Caki2 (cell line): ENCODE measurements around the gene LRP1B. TPM values are rescaled to one million over a fixed set of nuclear protein-coding genes. Genes with fewer than 3 reads are reported as not detected.

ENCODE experiments used
- DNase-seq: peaks from one replicate; pipeline ENCODE4 v3.0.0-alpha.2; 2015; ENCODE audit warnings: low read depth
- in situ Hi-C: cut with HindIII; loops from 2 replicates; pipeline ENCODE4 v1.10.0; 2016; ENCODE audit warnings: low sequenced_read_pairs, low pct_unique_long_range_greater_than_20kb, mixed read lengths
- total RNA-seq: library from RNA; depleted of rRNA; stranded (reverse); fragments of >200 nt; shearing (Covaris generic); gene quantifications from 2 replicates; pipeline ENCODE4 v1.2.3, GENCODE V29; 2014; ENCODE audit warnings: low replicate concordance; rRNA removed

Gene LRP1B
- total RNA-seq: 0.14 TPM in 1 of 2 replicates, not detected in the other

- DNase-seq: peak; percentile 58
- in situ Hi-C loops: no loop called here
These were observed at the start of gene LRP1B for GRCh38 chr2:142131010-142131669. TSS of gene LRP1B (minus strand) at chr2:142131016. CDS start at chr2:142130729, 287 bp downstream.

GRCh38 chr2:142179686-142180085, 48.9 kb upstream of the LRP1B start:
- in situ Hi-C loops: no loop called here
- DNase-seq: no peak

GRCh38 chr2:142178604-142179003, 47.8 kb upstream of the LRP1B start:
- in situ Hi-C loops: no loop called here
- no peak for DNase-seq

GRCh38 chr2:142176941-142177340, 46.1 kb upstream of the LRP1B start:
- no peak for DNase-seq
- in situ Hi-C loops: no loop called here

GRCh38 chr2:142175813-142176338, 45.1 kb upstream of the LRP1B start:
- in situ Hi-C loops: no loop called here
- no peak for DNase-seq

- no peak for DNase-seq
- in situ Hi-C loops: no loop called here
These were observed 43.4 kb upstream of the LRP1B start for GRCh38 chr2:142174176-142174575.

- no peak for DNase-seq
- in situ Hi-C loops: no loop called here
These were observed 40.0 kb upstream of the LRP1B start for GRCh38 chr2:142170847-142171246.

GRCh38 chr2:142165790-142166189, 35.0 kb upstream of the LRP1B start:
- in situ Hi-C loops: no loop called here
- peak; percentile 61 for DNase-seq

GRCh38 chr2:142153601-142154000, 22.8 kb upstream of the LRP1B start:
- in situ Hi-C loops: no loop called here
- no peak for DNase-seq

GRCh38 chr2:142150453-142150852, 19.6 kb upstream of the LRP1B start:
- no peak for DNase-seq
- in situ Hi-C loops: no loop called here

GRCh38 chr2:142144547-142144946, 13.7 kb upstream of the LRP1B start:
- in situ Hi-C loops: no loop called here
- DNase-seq: no peak

GRCh38 chr2:142142595-142142994, 11.8 kb upstream of the LRP1B start:
- in situ Hi-C loops: no loop called here

GRCh38 chr2:142140434-142140845, 9.6 kb upstream of the LRP1B start:
- DNase-seq: peak; percentile 22
- in situ Hi-C loops: no loop called here

More at GRCh38 chr2:142142595-142142994, 11.8 kb upstream of the LRP1B start:
- no peak for DNase-seq

- in situ Hi-C loops: no loop called here
- no peak for DNase-seq
These were observed 8.6 kb upstream of the LRP1B start for GRCh38 chr2:142139384-142139783.

- in situ Hi-C loops: no loop called here
These were observed 5.8 kb upstream of the LRP1B start for GRCh38 chr2:142136571-142136970.

GRCh38 chr2:142134911-142135310, 4.1 kb upstream of the LRP1B start:
- DNase-seq: no peak
- in situ Hi-C loops: no loop called here

More at GRCh38 chr2:142136571-142136970, 5.8 kb upstream of the LRP1B start:
- DNase-seq: no peak

- in situ Hi-C loops: no loop called here
- DNase-seq: no peak
These were observed 456 bp downstream of the LRP1B start for GRCh38 chr2:142130111-142131009.

GRCh38 chr2:142128105-142128504, 2.7 kb downstream of the LRP1B start:
- in situ Hi-C loops: no loop called here
- no peak for DNase-seq

- in situ Hi-C loops: no loop called here
- no peak for DNase-seq
These were observed 3.6 kb downstream of the LRP1B start for GRCh38 chr2:142127248-142127647.
